Activated CD8-positive, alpha-beta memory T cell treated with anti-CD3 and anti-CD28 coated beads for 1 hour (primary cell): Measurements from ENCODE around the gene SNRNP70.

Source experiments
- DNase-seq, 2 donors: peaks; one replicate each; pipeline ENCODE4 v3.0.0-alpha.2; 2020; ENCODE audit warnings: low read depth in 1 of 2; ENCODE audit errors: extremely low read depth in 1 of 2

SNRNP70 gene

DNA sequence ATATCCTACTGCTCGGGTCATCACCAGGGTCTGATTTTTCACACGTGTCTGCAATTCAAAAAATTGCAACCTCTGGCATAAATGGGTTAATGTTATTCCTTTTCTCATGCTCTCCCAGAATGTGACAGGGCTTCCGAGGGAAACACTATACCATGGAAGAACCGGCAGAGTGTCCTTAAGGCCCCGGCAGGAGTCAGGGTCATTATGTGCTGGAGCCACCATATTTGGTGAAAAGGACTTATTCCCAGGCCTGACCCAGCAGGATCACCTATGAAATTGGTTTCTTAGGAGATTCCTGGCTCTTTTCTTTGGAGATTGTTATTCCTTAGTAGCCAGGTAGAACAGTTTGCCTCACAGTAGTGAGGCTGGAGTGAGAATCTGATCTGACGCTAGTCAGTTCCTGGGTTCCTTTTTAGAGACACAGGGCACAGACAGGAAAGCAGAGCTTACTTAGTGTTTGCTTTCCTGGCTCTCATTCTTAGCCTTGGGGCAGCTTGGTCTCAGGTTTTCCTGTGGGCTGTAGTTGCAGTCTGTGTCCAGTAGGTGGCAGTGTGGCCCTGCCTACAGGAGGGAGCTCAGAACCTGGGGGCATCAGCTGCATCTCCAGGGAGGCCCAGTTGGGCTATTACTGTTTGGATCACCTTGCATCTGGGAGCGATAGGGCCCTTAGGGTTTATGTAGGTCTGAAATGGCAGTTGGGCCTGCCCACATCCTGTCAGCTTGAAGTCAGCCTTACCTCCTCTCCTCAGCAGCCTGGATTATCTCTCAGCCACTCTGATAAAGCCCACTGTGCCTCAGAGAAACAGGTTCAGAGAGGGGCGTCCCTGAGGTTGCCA lies 12.4 kb downstream of the SNRNP70 start:
- DNase-seq: peak in 1 of 2 donors; percentile 52

DNA sequence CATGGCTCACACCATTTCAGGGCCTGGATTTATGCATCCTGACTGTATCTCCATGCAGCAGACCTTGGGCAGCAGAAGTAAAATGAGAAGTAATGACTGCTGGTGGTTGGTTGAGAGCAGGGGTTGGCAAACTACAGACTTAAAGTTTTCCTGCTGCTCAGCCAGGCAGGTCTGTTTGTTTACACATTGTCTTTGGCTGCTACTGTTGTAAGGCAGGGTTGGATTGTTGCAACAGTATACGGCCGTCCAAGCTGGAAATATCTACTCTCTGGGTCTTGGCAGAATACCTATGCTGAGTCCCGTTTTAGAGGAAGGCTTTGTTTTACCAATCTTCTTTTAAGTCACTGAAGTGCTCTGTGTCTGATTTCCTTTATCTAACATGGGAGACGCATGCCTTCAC lies 13.5 kb downstream of the SNRNP70 start:
- DNase-seq: no peak

DNA sequence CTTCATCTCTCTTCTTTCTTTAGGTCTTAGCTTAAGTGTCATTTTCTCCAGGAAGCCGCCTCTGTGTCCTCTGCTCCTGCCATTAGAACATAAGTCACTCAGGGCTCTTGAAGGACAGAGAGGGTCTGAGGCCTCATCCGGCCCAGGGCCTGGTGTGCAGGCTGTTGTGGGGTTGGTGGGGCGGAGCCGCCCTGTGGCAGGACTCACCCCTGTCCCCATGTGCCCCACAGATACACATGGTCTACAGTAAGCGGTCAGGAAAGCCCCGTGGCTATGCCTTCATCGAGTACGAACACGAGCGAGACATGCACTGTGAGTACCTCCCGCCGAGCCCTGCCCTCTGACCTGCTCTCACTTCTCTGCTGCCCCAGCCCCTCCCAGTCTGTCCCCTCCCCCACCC lies 15.9 kb downstream of the SNRNP70 start:
- DNase-seq: no peak

DNA sequence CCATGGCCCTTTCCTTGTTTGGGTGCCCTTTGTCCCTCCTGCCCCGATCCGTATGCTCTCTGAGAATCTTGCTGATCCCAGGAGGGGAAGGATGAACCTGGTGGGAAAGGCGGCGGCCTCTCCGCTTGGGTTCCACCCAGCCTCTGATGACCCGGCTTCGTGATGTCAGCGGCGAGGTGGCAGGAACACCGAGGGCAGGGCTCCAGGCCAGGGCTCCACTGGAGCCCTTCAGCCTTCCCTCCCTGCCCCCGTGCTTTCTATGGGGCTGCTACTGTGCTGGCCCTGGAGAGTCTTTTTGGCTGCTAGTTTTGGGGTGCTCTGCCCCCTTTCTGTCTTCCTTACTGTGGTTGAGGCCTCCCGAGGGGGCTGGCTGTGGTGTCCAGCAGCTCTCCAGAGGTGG lies 17.1 kb downstream of the SNRNP70 start:
- DNase-seq: no peak

DNA sequence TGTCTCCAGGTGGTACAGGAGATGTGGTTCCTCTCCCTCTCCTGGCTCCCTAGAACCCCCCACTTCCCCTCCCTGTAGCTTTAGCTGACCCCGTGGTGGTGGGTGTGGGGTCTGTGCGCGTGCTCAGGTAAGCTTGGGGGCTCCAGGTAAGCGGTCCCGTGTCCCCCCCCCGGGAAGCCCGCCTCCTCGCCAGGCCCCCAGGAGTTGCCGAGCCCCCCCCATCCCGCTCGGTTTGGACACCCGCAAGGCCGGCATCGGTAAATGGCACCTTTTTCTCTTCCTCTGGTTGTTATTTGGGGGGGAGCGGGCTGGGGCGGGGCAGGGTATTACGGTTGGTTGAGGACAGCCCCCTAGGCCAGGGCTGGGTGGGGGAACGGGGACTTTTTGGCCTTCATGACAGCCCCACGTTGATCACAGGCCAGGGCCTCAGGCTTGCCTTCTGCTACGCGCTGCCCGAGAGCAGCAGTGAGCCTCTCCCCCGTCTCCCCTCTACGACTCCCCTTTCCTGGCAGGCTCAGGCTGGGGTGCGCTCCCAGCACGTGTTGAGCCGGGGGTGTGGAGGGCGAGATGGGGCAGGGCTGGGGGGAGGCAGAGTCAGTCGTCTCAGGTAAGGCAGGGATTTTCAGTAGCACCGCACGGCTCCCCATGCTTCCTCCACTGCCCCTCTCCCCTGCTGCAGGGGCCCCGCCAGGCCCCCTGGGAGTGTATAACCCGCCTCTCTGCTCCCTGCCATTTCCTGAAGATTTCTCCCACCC lies 18.3 kb downstream of the SNRNP70 start:
- no peak for DNase-seq

DNA sequence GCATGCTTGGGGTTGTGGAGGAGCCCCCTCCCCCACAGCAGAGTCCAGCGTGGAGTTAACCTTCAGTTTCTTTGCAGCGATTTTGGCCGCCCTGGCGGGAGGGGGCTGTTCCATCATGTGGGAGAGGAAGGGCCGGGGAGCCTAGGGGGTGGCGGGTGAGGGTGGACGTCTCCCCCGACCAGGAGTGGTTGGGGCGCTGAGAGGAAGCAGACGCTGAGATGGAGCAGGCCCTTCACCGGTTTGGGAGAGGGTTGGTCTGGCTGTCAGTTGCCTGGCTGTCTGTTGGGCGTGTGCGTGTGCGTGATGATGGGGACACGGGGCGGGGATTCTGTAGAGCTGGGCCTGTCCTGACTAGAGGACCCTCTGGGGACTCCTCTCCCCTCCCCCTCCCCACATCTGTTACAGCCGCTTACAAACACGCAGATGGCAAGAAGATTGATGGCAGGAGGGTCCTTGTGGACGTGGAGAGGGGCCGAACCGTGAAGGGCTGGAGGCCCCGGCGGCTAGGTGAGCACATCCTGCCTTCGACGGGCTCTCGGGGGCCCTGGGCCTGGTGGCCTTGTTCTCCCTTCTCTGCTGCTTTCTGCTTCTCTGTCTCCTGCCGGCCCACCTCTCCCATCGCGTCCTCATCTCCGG lies 19.1 kb downstream of the SNRNP70 start:
- DNase-seq: no peak

DNA sequence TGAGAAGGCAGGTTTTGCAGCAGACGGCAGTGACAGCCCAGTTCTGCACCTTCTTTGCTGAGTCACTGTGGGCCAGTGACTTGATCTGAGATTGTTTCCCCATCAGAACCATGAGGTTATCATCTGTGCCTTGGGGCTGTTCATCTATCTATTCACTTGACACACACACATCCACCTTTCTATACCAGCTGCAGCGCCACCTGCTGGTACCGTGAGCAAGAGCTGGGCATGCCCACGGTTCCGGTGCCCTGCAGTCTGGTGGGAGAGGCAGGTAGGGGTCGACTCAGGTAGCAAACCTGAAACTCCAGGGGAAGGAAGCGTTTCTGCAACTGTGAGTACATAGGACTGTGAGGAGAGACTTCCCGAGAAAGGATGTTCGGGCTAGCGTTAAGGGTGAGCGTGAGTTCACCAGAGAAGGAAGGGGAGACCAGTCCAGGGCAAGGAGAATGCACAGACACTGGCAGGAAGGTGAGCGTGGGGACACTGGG lies 21.4 kb downstream of the SNRNP70 start:
- peak in 1 of 2 donors; percentile 49 for DNase-seq

DNA sequence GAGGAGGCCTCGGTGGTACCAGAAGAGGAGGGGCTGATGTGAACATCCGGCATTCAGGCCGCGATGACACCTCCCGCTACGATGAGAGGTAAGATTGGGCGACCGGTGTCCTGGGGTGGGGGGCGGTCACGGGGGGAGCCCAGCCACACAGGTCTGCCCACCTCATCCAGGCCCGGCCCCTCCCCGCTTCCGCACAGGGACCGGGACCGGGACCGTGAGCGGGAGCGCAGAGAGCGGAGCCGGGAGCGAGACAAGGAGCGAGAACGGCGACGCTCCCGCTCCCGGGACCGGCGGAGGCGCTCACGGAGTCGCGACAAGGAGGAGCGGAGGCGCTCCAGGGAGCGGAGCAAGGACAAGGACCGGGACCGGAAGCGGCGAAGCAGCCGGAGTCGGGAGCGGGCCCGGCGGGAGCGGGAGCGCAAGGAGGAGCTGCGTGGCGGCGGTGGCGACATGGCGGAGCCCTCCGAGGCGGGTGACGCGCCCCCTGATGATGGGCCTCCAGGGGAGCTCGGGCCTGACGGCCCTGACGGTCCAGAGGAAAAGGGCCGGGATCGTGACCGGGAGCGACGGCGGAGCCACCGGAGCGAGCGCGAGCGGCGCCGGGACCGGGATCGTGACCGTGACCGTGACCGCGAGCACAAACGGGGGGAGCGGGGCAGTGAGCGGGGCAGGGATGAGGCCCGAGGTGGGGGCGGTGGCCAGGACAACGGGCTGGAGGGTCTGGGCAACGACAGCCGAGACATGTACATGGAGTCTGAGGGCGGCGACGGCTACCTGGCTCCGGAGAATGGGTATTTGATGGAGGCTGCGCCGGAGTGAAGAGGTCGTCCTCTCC lies 22.6 kb downstream of the SNRNP70 start:
- no peak for DNase-seq

DNA sequence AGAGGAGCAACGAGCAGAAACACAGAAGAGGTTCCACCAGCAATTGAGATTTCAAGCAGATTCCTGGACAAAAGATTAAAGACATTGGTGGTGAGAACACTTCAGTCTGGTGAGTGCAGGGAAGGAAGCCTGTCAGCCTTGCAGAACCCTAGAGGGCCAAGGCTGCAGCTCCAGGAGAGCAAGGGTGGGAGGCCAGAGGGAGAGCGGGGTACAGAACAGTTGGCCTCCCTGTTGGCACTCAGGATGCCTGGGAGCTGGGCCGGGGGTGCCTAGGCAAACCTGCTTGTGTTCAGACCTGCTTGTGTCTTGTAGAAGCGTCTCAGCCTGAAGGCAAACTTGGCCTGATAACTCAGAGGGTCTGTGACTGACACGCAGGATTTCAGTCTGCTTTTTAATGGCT lies 23.8 kb downstream of the SNRNP70 start:
- no peak for DNase-seq

DNA sequence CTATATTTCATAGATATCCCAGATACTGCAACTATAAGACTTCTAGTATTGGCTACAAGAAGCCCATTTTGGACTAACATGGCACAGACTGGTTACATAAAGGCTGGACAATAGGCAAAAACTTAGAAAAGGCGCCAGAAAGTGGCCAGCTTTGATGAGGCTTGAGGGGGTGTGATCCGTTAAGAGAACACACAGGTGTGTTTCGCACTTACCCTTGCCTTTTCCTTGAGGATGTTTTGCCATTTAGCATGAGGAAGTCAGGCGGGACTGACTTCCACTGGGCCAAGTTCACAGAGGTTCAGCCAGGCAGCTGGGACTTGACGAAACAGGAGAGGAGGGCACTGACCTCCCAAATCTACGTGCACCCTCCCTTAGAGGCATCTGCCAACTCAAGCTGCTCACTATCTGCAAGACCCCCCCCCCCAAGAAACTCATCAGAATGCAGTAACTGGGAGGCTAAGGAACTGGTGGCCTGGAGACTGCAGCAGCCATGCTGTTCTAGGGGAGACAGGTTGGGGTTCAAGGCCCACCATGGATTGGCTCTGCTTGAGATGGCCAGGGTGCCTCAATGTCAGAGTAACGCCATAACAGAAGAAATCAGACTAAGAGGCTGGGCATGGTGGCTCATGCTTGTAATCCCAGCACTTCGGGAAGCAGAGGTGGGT lies 24.4 kb downstream of the SNRNP70 start:
- DNase-seq: no peak

DNA sequence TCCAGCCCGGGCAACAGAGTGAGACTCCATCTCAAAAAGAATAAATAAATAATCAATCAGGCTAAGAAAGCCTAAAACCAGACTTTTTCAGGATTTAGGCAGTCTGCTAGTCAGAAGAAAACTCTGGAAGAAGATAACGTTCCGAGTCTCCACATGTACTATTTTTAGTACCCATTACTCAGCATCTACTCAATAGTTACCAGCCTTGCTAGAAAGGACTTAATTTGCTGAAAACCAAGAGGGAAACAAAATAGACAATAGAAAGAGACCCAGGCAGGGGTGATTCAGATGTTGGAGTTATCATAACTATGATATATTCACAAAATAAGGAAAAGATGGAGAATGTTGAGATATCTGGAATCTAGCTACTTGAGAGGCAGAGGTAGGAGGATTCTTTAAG lies 25.3 kb downstream of the SNRNP70 start:
- no peak for DNase-seq

DNA sequence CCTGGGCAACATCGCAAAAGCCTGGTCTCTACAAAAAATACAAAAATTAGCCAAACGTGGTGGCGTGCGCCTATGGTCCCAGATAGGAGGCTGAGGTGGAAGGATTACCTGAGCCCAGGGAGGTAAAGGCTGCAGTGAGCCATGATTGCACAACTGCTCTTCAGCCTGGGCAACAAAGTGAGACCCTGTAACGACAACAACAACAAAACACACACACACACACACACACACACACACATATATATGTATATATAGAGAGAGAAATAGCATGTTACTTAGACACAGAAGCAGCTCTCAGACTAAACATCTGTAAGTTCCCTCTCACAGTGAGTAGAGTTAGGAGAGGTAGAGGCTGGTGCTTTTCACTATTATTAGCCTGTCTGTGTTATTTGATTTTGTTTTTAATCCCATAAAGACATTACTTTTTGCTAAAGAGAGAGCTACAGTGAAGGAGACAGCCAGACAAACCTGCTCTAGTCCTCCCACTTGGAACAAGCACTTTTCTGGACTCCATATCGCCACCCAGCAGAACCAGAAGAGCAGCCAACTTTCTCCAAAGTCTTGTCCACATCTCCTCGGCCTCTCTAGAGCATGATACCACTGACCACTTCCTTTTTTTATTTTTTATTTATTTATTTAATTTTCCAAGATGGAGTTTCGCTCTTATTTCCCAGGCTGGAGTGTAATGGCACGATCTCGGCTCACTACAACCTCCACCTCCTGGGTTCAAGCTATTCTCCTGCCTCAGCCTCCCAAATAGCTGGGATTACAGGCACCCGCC lies 26.2 kb downstream of the SNRNP70 start:
- no peak for DNase-seq

DNA sequence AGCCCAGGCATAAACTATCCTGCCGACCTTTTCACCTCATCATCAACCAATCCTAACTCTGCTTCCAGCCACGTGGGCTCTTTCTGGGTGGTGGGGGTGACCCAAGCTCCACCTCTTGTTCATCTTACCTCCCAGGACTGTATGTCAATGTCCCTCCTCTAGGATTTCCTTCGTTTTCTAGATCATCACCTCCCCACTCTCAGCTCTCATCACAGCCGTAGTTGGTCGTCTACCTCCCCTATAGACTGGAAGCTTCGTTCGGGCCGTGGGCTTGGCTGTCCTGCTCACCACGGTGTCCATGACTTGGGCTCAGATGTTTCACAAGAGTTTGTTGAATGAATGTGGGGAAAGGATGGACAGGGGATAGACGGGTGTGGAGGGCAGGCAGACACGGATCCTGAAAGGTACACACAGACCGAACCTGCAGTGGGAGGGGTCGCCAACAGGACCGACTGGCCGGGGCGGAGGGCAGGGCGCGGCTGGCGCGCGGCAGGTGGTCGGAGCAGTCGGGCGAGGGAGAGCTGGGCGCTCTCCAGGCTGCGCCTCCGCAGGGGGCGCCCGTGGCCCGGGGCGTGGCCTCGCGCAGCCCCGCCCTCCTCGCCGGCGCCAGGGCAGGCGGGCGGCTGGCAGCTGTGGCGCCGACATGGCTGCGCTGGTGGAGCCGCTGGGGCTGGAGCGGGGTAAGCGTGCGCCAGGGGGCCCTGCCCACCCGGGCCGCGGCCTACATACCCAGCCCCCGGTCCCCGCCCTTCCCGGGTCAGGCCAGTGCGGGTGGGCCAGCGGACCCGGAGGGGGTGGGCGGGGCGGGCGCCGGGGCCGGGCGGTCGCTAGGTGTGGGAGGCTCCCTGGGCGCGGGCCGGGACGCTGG lies 28.7 kb downstream of the SNRNP70 start, which contains the start of gene LIN7B:
LIN7B (plus strand) TSS at position 609 of the 868 bp plus-strand sequence; CDS start at position 644, 35 bp downstream.
- peak in 1 of 2 donors; percentile 64 for DNase-seq

DNA sequence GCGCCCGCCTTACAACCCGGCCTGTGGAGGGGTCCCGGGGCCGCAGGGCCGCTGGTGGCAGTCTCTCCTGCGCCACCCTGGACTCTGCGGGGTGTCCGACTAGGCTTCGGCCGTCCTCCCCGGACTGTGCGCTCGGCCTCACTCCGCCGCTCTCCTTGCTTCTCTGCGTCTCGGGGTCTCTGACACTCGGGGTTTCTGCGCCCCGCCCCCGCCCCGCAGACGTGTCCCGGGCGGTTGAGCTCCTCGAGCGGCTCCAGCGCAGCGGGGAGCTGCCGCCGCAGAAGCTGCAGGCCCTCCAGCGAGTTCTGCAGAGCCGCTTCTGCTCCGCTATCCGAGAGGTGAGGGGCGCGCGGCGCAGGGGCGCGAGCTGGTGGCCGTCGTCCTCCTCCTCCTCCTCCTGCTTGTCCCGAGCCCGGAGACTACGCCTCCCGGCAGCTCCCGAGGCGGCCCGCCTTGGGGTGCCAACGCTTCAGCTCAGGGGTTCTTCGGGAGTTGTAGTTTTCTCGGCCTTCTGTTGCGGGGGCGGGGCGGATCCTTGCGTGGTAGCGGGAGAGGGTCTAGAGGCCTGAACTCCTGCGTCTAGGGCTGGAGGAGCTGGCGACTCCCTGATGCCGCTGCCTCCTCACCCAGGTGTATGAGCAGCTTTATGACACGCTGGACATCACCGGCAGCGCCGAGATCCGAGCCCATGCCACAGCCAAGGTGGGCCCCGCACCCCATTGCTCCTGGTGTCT lies 29.5 kb downstream of the SNRNP70 start:
- peak in 1 of 2 donors; percentile 28 for DNase-seq

DNA sequence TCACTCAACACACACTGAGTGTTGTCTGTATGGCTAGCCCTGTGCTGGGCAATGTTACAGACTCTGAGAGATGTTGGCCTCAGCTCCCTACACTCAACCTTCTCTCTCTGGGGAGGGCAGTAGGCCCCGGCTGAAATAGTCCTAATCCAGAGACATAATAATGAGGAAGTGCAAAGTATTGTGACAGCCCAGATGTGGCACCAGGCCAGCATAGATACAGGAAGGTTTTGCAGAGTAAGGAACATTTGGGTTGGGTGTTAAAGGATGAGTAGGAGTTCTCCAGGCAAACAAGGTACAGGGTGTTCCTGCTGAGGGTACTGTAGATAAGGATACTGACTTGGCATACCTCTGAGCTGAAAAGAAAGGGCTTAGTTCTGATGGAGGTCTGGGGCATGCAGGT lies 31.3 kb downstream of the SNRNP70 start:
- no peak for DNase-seq

DNA sequence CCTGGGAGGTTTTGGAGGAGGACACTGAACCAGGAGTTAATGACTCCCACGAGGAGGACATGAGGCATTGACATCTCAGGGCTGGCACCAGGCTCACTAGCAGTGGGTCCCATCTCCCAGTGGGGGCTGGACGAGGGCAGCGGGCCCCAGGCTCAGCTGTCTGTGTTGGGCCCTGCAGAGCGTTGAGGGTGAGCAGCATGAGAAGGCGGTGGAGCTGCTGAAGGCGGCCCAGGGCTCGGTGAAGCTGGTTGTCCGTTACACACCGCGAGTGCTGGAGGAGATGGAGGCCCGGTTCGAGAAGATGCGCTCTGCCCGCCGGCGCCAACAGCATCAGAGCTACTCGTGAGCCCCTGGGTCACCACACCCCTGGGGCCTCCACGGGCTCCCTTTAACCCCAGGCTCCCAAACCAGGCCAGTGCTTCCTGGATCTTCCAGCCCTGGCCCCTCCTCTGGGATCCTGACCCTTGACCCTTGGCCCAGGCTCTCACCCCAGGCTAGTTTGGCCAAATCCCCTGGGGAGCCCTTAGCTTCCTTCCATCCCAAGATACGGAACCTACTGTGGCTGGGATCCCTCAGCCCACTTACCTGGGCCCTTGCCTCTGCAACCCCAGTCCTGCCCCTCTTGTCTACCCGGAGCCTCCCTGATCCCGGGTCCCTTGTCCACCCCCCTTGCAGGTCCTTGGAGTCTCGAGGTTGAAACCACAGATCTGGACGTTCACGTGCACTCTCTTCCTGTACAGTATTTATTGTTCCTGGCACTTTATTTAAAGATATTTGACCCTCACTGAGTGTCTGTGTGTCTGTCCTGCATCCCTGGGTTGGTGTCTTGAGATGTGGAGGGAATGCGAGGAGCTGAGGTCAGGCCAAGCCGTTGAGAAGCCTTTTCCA lies 32.7 kb downstream of the SNRNP70 start:
- no peak for DNase-seq
